H1 (cell line): ENCODE measurements around the gene ZBTB8B. TPM values are rescaled to one million over a fixed set of nuclear protein-coding genes. Genes with fewer than 3 reads are reported as not detected.

Experiments used
- NANOG ChIP-seq: IDR thresholded peaks from 2 replicates; pipeline ENCODE4 v1.6.1; 2011; ENCODE audit warnings: low read length, low read depth, mild to moderate bottlenecking, inconsistent platforms; ENCODE audit not compliant: insufficient read depth, poor library complexity, severe bottlenecking
- polyA plus RNA-seq, 7 experiments: library from polyadenylated mRNA; depleted of rRNA in 3 of 7; stranded (reverse) in 5 of 7; unstranded in 2 of 7; fragments of >200 nt in 5 of 7; fragments of 200-250 nt in 2 of 7; gene quantifications; 1 replicate in 5 of 7; 2 replicates in 1 of 7; 4 replicates in 1 of 7; pipeline versions ENCODE4 v1.2.1 to v1.2.3, GENCODE V29; 2011 to 2013; ENCODE audit warnings: missing spikeins in 2 of 7, mixed read lengths in 2 of 7
- total RNA-seq: library from RNA; stranded (reverse); fragmentation: NEBNext Ultra II Directional; extraction: Animal tissue kit (Norgen Biotek cat#: 25700); gene quantifications from 2 replicates; pipeline ENCODE4 v1.2.1, GENCODE V29; 2021

The ZBTB8B gene
- total and polyA plus RNA-seq, 2 of the 8 experiments (the other 6 are each of a cell fraction or from before 2014, with no cell fraction given) = 1.3 to 3.7 TPM

GRCh38 chr1:32487182-32487581, 22.3 kb downstream of the ZBTB8B start (continued):
- TF ChIP-seq NANOG = no peak
